Measurements from ENCODE around the gene BRAP.
"Not testable (repeated sequence)": the region's sequence is repeated elsewhere in the genome, so short reads cannot be mapped to it uniquely, and the experiment has no call there.

Gene BRAP, protein sequence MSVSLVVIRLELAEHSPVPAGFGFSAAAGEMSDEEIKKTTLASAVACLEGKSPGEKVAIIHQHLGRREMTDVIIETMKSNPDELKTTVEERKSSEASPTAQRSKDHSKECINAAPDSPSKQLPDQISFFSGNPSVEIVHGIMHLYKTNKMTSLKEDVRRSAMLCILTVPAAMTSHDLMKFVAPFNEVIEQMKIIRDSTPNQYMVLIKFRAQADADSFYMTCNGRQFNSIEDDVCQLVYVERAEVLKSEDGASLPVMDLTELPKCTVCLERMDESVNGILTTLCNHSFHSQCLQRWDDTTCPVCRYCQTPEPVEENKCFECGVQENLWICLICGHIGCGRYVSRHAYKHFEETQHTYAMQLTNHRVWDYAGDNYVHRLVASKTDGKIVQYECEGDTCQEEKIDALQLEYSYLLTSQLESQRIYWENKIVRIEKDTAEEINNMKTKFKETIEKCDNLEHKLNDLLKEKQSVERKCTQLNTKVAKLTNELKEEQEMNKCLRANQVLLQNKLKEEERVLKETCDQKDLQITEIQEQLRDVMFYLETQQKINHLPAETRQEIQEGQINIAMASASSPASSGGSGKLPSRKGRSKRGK

DNA sequence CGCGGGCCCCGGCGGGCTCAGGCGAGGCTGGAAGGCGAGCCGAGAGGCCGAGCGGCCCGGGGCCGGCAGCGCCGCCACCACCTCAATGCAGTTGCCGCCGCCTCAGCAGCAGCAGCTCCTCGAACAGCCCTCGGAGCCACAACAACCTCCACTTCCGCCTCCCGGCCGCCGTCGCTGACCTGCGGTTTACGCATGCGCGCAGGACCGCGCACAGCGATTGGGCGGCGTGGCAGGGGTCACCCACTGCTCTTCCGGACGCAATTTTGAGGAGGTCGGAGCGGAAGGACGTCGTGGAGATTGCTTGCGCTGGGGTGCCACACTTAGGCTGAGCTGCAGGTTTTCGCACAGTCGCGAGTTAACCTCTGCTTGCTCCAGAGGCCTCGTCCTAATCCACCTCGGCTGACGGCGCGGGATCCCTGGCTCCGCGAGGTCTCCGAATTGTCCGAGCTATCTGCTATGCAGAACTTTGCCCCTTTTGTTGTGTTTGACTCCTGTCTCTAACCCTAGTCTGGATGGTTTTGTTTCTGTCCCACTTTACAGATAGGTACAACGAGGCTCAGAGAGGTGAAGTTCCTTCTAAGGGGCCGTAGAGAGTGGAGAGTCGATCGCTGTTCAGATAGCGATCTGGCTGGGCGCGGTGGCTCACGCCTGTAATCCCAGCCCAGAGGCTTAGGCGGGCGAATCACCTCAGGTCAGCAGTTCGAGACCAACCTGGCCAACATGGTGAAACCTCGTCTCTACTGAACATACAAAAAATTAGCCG lies at the start of gene BRAP, which contains the start of gene ACAD10:
TSS of gene BRAP (minus strand) at position 146 of the 763 bp plus-strand sequence. CDS start 164 bp downstream, outside the sequence.
TSS of gene ACAD10 (plus strand) at position 243 of the 763 bp plus-strand sequence. CDS start 6,657 bp downstream, outside the sequence.
- in situ Hi-C loops (cut with MboI; ENCODE audit: low sequenced_read_pairs) = no loop called here

GRCh38 chr12:111733340-111733915 lies 47.7 kb upstream of the BRAP start:
- in situ Hi-C loops (cut with MboI; ENCODE audit: low sequenced_read_pairs) = no loop called here

DNA sequence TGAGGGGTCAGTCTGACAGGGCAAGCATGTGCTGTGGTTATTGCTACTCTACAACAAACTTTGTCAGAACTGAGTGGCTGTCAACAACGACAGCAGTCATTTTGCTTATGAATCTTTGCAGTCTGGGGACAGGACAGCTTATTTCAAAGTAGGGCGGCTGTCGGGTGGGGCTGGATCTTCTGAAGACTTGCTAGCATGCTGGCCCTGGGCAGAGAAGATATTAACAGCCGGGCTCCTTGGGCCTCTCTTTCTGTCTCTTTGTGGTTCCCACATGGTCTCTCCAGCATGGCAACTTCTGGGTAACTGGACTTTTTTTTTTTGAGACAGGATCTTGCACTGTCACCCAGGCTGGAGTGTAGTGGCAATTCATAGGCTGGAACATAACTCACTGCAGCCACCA lies 47.0 kb upstream of the BRAP start:
- in situ Hi-C loops (cut with MboI; ENCODE audit: low sequenced_read_pairs) = no loop called here

GRCh38 chr12:111730420-111730819 lies 44.7 kb upstream of the BRAP start:
- in situ Hi-C loops (cut with MboI; ENCODE audit: low sequenced_read_pairs) = no loop called here

GRCh38 chr12:111728795-111729194 lies 43.0 kb upstream of the BRAP start:
- in situ Hi-C loops (cut with MboI; ENCODE audit: low sequenced_read_pairs) = no loop called here

- in situ Hi-C loops (cut with MboI; ENCODE audit: low sequenced_read_pairs) = not testable (repeated sequence)
Observed at GRCh38 chr12:111723646-111724360, 38.0 kb upstream of the BRAP start.

DNA sequence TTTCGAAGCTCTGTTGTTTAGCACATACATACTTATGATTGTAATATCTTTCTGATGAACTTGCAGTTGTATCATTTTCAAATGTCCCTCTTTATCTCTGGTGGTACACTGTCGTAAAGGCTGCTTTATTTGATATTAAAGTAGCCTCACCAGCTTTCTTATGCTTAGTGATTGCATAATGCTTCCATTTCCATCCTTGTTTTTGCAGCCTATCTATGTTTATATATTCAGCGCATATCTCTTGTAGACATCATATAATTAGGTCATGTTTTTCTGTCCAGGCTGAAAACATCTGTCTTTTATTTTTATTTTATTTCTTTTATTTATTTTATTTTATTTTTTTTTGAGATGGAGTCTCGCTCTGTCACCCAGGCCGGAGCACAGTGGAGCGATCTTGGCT lies 34.7 kb upstream of the BRAP start:
- in situ Hi-C loops (cut with MboI; ENCODE audit: low sequenced_read_pairs) = no loop called here

DNA sequence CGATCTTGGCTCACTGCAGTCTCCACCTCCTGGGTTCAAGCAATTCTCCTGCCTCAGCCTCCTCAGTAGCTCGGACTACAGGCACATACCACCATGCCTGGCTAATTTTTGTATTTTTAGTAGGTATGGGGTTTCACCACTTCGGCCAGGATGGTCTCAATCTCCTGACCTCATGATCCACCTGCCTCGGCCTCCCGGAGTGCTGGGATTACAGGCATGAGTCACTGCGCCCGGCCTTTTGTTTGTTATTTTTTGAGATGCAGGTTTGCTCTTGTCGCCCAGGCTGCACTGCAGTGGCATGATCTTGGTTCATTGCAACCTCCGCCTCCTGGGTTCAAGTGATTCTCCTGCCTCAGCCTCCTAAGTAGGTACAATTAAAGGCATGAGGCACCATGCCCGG lies 33.6 kb upstream of the BRAP start:
- in situ Hi-C loops (cut with MboI; ENCODE audit: low sequenced_read_pairs) = not testable (repeated sequence)

- in situ Hi-C loops (cut with MboI; ENCODE audit: low sequenced_read_pairs) = no loop called here
Observed at GRCh38 chr12:111715279-111715678, 29.5 kb upstream of the BRAP start.

DNA sequence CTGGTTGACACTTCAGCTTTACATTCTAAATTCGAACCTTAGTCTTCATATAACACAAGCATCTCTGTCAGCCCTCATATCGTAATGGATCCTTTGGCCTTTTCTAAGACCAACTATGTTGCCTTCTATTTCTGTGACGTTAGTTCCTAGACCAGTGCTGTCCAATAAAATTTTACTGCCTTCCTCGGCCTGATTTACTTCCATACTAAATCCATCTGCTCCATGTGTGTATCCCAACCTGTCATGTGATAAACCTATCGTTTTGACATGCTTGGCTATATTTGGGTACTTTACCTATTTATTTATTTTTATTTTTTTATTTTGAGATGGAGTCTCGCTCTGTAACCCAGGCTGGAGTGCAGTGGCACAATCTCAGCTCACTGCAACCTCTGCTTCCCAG lies 20.4 kb upstream of the BRAP start:
- in situ Hi-C loops (cut with MboI; ENCODE audit: low sequenced_read_pairs) = no loop called here

GRCh38 chr12:111705672-111706071 lies 19.9 kb upstream of the BRAP start:
- in situ Hi-C loops (cut with MboI; ENCODE audit: low sequenced_read_pairs) = no loop called here

- in situ Hi-C loops (cut with MboI; ENCODE audit: low sequenced_read_pairs) = no loop called here
Observed at GRCh38 chr12:111699962-111700361, 14.2 kb upstream of the BRAP start.

DNA sequence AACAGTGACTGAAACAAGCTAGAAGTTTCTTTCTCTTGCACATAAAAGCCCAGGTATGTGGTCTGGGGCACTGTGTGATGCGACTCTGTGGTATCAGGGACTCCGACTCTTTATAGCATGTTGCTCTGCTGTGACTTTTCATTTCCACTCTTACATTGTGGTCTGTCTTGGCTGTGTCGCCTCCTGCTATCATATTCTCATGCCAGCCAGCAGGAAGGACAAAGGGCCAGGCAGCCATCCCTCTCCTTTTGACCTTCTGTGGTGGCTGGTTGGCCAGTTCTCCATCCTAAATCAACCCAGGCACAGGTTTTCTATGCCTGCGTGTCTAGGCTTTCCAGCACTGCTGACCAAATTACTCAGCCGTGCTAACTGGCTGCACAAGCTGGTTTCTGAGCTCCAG lies 8.1 kb upstream of the BRAP start:
- in situ Hi-C loops (cut with MboI; ENCODE audit: low sequenced_read_pairs) = no loop called here

GRCh38 chr12:111692575-111693210 lies 6.9 kb upstream of the BRAP start:
- in situ Hi-C loops (cut with MboI; ENCODE audit: low sequenced_read_pairs) = no loop called here

DNA sequence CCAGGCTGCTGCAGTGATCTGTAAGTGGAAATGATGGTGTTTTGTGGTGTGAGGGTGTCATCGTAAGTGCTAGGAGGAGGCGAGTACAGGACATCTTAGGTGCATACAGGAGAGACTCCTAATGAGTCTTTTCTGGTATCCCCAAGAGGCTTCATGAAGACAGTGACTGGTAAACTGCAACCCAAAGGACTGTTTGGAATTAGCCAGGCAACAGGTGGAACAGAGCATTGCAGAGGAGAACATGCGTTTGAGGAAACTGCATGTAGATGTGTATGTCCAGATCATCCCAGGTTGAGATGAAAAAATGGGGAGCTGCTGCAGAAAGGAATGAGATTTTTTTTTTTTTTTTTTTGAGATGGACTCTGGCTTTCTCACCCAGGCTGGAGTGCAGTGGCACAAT lies 5.5 kb upstream of the BRAP start:
- in situ Hi-C loops (cut with MboI; ENCODE audit: low sequenced_read_pairs) = no loop called here

DNA sequence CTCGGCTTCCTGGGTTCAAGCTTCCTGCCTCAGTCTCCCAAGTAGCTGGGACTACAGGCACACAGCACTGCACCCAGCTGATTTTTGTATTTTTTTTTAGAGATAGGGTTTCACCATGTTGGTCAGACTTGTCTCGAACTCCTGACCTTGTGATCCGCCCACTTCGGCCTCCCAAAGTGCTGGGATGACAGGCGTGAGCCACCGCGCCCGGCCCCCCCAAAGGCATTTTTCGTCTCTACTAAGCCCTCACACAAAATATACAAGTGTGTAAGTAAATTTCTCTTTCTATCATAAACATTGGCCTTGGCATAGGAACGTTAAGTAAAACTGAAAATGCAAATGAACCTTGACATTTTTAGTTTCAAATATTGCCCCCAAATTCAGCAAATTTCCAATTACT lies 2.2 kb upstream of the BRAP start:
- in situ Hi-C loops (cut with MboI; ENCODE audit: low sequenced_read_pairs) = no loop called here

- in situ Hi-C loops (cut with MboI; ENCODE audit: low sequenced_read_pairs) = no loop called here
Observed at GRCh38 chr12:111687255-111687654, 1.5 kb upstream of the BRAP start.

DNA sequence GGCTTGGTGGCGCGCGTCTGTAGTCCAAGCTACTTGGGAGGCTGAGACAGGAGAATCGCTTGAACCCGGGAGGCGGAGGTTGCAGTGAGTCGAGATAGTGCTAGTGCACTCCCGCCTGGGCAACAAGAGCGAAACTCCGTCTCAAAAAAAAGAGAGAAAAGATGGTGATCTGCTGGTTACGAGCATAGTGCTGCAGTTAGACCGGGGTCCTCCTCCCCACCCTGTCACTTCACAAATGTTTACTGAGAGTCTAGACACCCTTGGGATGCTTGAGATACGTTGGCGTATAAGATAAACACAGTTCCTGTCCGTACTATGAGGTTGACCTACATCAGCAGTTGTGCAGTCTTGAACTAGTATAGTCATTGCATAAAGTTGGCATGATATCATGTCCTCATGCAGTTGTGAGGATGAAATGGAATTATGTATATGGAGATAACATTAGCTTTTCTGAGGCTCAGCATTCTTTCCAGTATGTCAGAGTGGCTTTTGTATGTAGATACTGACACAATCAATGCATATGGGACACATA lies 884 bp upstream of the BRAP start:
- in situ Hi-C loops (cut with MboI; ENCODE audit: low sequenced_read_pairs) = no loop called here

DNA sequence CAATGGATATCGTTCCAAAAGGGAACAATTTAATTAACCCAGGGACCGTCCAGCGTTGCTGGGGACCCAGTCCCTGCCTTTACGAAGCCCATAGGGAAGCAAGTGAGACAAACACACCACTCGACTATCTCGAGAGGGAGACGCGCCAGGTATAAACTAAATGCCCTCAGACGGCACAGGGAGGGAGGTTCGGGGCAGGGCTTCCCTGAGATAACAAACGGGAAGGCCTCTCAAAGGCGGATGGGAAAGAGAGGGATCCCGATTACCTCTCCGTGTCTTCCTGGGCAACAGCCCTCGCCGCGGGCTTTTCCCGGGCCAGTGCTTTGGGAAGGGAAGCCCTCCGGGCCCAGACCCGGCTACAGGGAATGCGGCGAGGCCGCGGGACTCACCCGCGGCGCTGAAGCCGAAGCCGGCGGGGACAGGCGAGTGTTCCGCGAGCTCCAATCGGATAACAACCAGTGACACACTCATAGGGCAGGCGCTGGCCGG lies 390 bp downstream of the BRAP start:
- in situ Hi-C loops (cut with MboI; ENCODE audit: low sequenced_read_pairs) = no loop called here
